T-cell (primary cell): ENCODE results near the gene C3AR1. TPM values are rescaled to one million over a fixed set of nuclear protein-coding genes. Genes with fewer than 3 reads are reported as not detected.

Source experiments
- total RNA-seq, 35 experiments: library from RNA in 6 of 35; stranded (reverse) in 6 of 35; fragments of 120-200 nt in 1 of 35; gene quantifications; one replicate each; pipeline versions ENCODE4 v1.2.1 to v1.2.4 and lab custom pipeline; 2013 to 2026

Gene C3AR1
- total RNA-seq, 5 donors from 2014 or later (not counting 1 experiment from before 2014, with no cell fraction given), result 0.68 to 5.1 (median 2.4) TPM

Other genes with a start within 250 kb of the C3AR1 start
- gene SLC2A14, start 193.4 kb downstream of the C3AR1 start, total RNA-seq, result 1 to 10 TPM in 1 of 5 donors, under 1 TPM in 4; 0.10 to 2.5 (median 0.21) TPM
- gene SLC2A3, start 130.2 kb downstream of the C3AR1 start, total RNA-seq, result 100 to 1,000 TPM; 125 to 803 (median 160) TPM
- 10 to 100 TPM; 24.5 to 31.9 (median 28.2) TPM for gene FOXJ2, start 33.6 kb downstream of the C3AR1 start, total RNA-seq
- gene NECAP1, start 15.9 kb upstream of the C3AR1 start, total RNA-seq, result 10 to 100 TPM; 43.9 to 86.6 (median 46.4) TPM
- 1 to 10 TPM in 3 of 5 donors, under 1 TPM in 2; 0.44 to 2.3 (median 1.3) TPM for gene CLEC4A, start 57.3 kb upstream of the C3AR1 start, total RNA-seq
- gene ZNF705A, start 90.7 kb upstream of the C3AR1 start, total RNA-seq, result not detected
- under 1 TPM in 2 of 5 donors, not detected in 3; 0.40 to 0.54 TPM for gene FAM90A1, start 161.3 kb upstream of the C3AR1 start, total RNA-seq